ENCODE measurements around the gene ST8SIA2.

ST8SIA2 gene

DNA sequence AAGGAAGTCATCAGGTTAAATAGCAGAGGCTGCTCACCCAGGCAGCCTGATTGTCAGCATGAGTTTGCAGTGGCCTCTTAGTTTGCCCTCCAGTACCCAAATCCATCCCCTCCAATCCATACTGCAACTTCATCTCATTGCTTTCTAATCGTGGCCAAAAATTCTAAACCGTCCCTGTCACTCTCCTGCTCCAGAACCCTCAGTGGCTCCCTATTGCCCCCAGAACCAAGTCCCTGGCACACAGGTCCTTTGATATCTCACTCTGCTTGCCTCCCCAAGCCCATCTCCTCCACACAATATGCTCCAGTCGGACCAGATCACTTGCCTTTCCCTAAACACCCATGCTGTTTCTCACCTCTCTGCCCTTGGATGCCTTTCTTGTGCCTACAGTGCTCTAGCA is 49.7 kb downstream of the ST8SIA2 start:
- Histone ChIP-seq H3K4me3 (ENCODE audit: low read length) (no peak overlapping the region), H3K36me3 (ENCODE audit: insufficient read depth, low read length) (peaks cover 2% of the 10 kb centered on the region; the same call in 1 of the 2 replicates), H3K4me1 (ENCODE audit: insufficient read depth, low read length) (no peaks in the 10 kb centered on the region), H3K27me3 (ENCODE audit: insufficient read depth, low read length) (no peaks in the 10 kb centered on the region), H3K27ac (ENCODE audit: low read depth, low read length) (no peak overlapping the region), H3K9me3 (ENCODE audit: insufficient read depth, low read depth, low read length) (no peaks in the 10 kb centered on the region), H3K9ac (ENCODE audit: low read depth, low read length) (no peak overlapping the region)
- WGBS, result 96% methylated on average over 3 of the region's 3 CpGs

GRCh38 chr15:92444631-92445030 is 51.0 kb downstream of the ST8SIA2 start:
- Histone ChIP-seq H3K4me3 (ENCODE audit: low read length) (no peak overlapping the region), H3K9me3 (ENCODE audit: insufficient read depth, low read depth, low read length) (no peaks in the 10 kb centered on the region), H3K27me3 (ENCODE audit: insufficient read depth, low read length) (no peaks in the 10 kb centered on the region), H3K9ac (ENCODE audit: low read depth, low read length) (no peak overlapping the region), H3K4me1 (ENCODE audit: insufficient read depth, low read length) (no peaks in the 10 kb centered on the region), H3K27ac (ENCODE audit: low read depth, low read length) (no peak overlapping the region), H3K36me3 (ENCODE audit: insufficient read depth, low read length) (peaks cover 2% of the 10 kb centered on the region; the same call in 1 of the 2 replicates)
- 92% methylated on average over 21 of the region's 21 CpGs for WGBS

GRCh38 chr15:92448370-92448769 is 54.7 kb downstream of the ST8SIA2 start:
- no peak overlapping the region for H3K9ac ChIP-seq (ENCODE audit: low read depth, low read length)
- no peak overlapping the region for H3K4me3 ChIP-seq (ENCODE audit: low read length)
- H3K9me3 ChIP-seq (ENCODE audit: insufficient read depth, low read depth, low read length), result no peaks in the 10 kb centered on the region
- WGBS, result 96% methylated on average over 6 of the region's 6 CpGs
- H3K4me1 ChIP-seq (ENCODE audit: insufficient read depth, low read length), result no peaks in the 10 kb centered on the region
- H3K36me3 ChIP-seq (ENCODE audit: insufficient read depth, low read length), result peaks cover 2% of the 10 kb centered on the region; the same call in 1 of the 2 replicates
- no peak overlapping the region for H3K27ac ChIP-seq (ENCODE audit: low read depth, low read length)
- H3K27me3 ChIP-seq (ENCODE audit: insufficient read depth, low read length), result no peaks in the 10 kb centered on the region

GRCh38 chr15:92449476-92449875 is 55.8 kb downstream of the ST8SIA2 start:
- H3K27ac ChIP-seq (ENCODE audit: low read depth, low read length), result no peak overlapping the region
- H3K36me3 ChIP-seq (ENCODE audit: insufficient read depth, low read length), result peaks cover 2% of the 10 kb centered on the region; the same call in 1 of the 2 replicates
- H3K27me3 ChIP-seq (ENCODE audit: insufficient read depth, low read length), result no peaks in the 10 kb centered on the region
- no peaks in the 10 kb centered on the region for H3K4me1 ChIP-seq (ENCODE audit: insufficient read depth, low read length)
- no peaks in the 10 kb centered on the region for H3K9me3 ChIP-seq (ENCODE audit: insufficient read depth, low read depth, low read length)
- no peak overlapping the region for H3K9ac ChIP-seq (ENCODE audit: low read depth, low read length)
- H3K4me3 ChIP-seq (ENCODE audit: low read length), result no peak overlapping the region
- WGBS, result 80% methylated on average over 2 of the region's 2 CpGs

DNA sequence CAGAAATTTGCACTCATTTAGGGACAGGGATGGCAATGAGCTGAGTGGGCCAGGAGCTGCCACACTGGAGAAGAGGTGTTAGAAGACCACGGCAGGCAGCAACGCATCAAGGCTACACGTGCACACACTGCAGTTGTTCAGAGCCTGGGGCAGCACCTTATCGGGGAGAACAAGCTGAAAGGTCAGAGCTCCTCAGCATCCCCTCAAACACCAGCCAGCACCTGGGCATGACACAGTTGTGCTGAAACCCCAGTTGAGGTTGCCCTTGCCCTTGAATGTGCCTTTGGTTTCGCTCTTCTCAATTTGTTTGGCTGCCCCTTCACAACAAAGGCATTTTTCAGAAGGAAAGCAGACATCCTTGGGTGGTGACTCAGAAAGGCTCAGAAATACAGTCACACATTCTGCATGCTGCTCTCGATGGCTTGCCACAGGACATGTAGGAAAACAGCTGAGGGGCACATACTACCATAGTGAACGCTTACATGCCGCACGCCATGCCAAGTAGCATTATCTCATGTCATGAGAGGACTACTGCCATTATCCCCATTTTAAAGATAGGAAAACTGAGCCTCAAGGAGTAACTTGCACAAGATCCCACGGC is 57.6 kb downstream of the ST8SIA2 start:
- Histone ChIP-seq H3K9me3 (ENCODE audit: insufficient read depth, low read depth, low read length) (no peaks in the 10 kb centered on the region), H3K9ac (ENCODE audit: low read depth, low read length) (no peak overlapping the region), H3K27me3 (ENCODE audit: insufficient read depth, low read length) (no peaks in the 10 kb centered on the region), H3K4me1 (ENCODE audit: insufficient read depth, low read length) (no peaks in the 10 kb centered on the region), H3K27ac (ENCODE audit: low read depth, low read length) (no peak overlapping the region), H3K4me3 (ENCODE audit: low read length) (no peak overlapping the region), H3K36me3 (ENCODE audit: insufficient read depth, low read length) (no peaks in the 10 kb centered on the region; the same call in 1 of the 2 replicates)
- WGBS, result 93% methylated on average over 10 of the region's 10 CpGs

DNA sequence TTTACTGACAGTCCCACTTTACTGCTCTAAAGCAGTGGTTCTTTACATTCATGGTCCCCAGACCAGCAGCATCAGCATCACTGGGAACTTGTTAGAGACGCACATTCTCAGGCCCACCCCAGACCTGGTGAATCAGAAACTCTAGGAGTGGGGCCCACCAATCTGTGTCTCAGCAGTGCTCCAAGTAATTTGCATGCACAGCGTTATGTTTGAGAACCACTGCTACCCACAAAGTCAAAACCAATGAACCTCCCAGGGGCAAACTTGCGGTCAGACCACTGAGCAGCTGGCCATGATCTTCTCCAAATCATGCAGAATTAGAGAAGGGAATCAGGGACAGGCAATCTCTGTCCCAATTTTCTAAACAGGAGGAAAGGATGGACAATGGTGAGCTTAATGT is 58.5 kb downstream of the ST8SIA2 start:
- 78% methylated on average over 3 of the region's 3 CpGs for WGBS
- no peaks in the 10 kb centered on the region for H3K27me3 ChIP-seq (ENCODE audit: insufficient read depth, low read length)
- H3K4me1 ChIP-seq (ENCODE audit: insufficient read depth, low read length), result no peaks in the 10 kb centered on the region
- H3K4me3 ChIP-seq (ENCODE audit: low read length), result no peak overlapping the region
- no peak overlapping the region for H3K9ac ChIP-seq (ENCODE audit: low read depth, low read length)
- no peak overlapping the region for H3K27ac ChIP-seq (ENCODE audit: low read depth, low read length)
- H3K9me3 ChIP-seq (ENCODE audit: insufficient read depth, low read depth, low read length), result no peaks in the 10 kb centered on the region
- no peaks in the 10 kb centered on the region; the same call in 1 of the 2 replicates for H3K36me3 ChIP-seq (ENCODE audit: insufficient read depth, low read length)

- no peak overlapping the region for H3K9ac ChIP-seq (ENCODE audit: low read depth, low read length)
- H3K4me3 ChIP-seq (ENCODE audit: low read length), result no peak overlapping the region
- no peaks in the 10 kb centered on the region for H3K4me1 ChIP-seq (ENCODE audit: insufficient read depth, low read length)
- no peaks in the 10 kb centered on the region for H3K27me3 ChIP-seq (ENCODE audit: insufficient read depth, low read length)
- H3K36me3 ChIP-seq (ENCODE audit: insufficient read depth, low read length), result no peaks in the 10 kb centered on the region; the same call in 1 of the 2 replicates
- WGBS, result 63% methylated on average over 3 of the region's 3 CpGs
- H3K9me3 ChIP-seq (ENCODE audit: insufficient read depth, low read depth, low read length), result no peaks in the 10 kb centered on the region
- H3K27ac ChIP-seq (ENCODE audit: low read depth, low read length), result no peak overlapping the region
These were observed 59.9 kb downstream of the ST8SIA2 start for GRCh38 chr15:92453607-92454006.

GRCh38 chr15:92454555-92455105 is 60.9 kb downstream of the ST8SIA2 start:
- Histone ChIP-seq H3K36me3 (ENCODE audit: insufficient read depth, low read length) (no peaks in the 10 kb centered on the region; the same call in 1 of the 2 replicates), H3K27ac (ENCODE audit: low read depth, low read length) (no peak overlapping the region), H3K9ac (ENCODE audit: low read depth, low read length) (no peak overlapping the region), H3K27me3 (ENCODE audit: insufficient read depth, low read length) (no peaks in the 10 kb centered on the region), H3K4me3 (ENCODE audit: low read length) (no peak overlapping the region), H3K9me3 (ENCODE audit: insufficient read depth, low read depth, low read length) (no peaks in the 10 kb centered on the region), H3K4me1 (ENCODE audit: insufficient read depth, low read length) (no peaks in the 10 kb centered on the region)
- WGBS, result 92% methylated on average over 7 of the region's 7 CpGs

DNA sequence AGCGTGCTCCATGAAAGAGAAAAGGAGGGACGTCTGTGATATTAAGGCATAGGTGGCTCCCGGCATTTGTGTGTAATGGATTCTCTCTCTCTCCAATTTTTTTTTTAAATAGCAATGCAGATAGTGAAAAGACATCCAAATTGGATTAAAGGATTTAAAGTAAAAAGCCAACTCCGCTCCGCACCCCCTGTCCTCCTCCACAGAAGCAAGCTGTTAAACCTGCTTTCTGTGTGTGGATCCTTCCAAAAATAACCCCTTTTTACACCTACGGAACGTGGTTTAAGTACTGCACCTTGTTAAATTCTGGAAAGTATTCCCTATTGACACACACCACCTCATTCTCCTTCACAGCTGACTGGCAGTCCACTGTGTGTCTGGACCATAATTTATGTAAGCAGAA is 61.6 kb downstream of the ST8SIA2 start:
- H3K4me1 ChIP-seq (ENCODE audit: insufficient read depth, low read length), result no peaks in the 10 kb centered on the region
- H3K9me3 ChIP-seq (ENCODE audit: insufficient read depth, low read depth, low read length), result no peaks in the 10 kb centered on the region
- no peak overlapping the region for H3K27ac ChIP-seq (ENCODE audit: low read depth, low read length)
- no peak overlapping the region for H3K9ac ChIP-seq (ENCODE audit: low read depth, low read length)
- no peaks in the 10 kb centered on the region for H3K27me3 ChIP-seq (ENCODE audit: insufficient read depth, low read length)
- H3K36me3 ChIP-seq (ENCODE audit: insufficient read depth, low read length), result no peaks in the 10 kb centered on the region; the same call in 1 of the 2 replicates
- 96% methylated on average over 6 of the region's 7 CpGs for WGBS
- H3K4me3 ChIP-seq (ENCODE audit: low read length), result no peak overlapping the region

- Histone ChIP-seq H3K9ac (ENCODE audit: low read depth, low read length) (no peak overlapping the region), H3K4me1 (ENCODE audit: insufficient read depth, low read length) (no peaks in the 10 kb centered on the region), H3K27ac (ENCODE audit: low read depth, low read length) (no peak overlapping the region), H3K27me3 (ENCODE audit: insufficient read depth, low read length) (no peaks in the 10 kb centered on the region), H3K9me3 (ENCODE audit: insufficient read depth, low read depth, low read length) (no peaks in the 10 kb centered on the region), H3K36me3 (ENCODE audit: insufficient read depth, low read length) (no peaks in the 10 kb centered on the region), H3K4me3 (ENCODE audit: low read length) (no peak overlapping the region)
- 95% methylated on average over 13 of the region's 13 CpGs for WGBS
These were observed 63.9 kb downstream of the ST8SIA2 start for GRCh38 chr15:92457471-92458041.

DNA sequence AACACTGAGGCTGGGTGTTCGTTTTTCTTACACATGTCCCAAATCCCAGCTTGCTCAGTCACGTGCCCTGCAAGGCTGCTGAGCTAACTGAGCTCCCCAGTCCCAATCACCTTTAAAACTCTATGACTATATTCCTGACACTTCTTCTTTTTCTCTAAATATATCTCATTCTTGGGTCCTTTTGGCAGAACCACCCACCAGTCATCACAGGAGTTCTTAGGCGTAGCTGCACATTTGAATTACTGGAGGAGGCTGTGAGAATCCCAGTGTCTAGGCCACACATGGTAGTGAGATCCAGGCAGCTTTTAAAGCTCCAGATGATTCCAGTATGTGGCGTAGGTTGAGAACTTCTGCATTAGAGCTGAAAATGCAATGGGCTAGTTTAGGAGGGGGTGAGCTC is 66.3 kb downstream of the ST8SIA2 start:
- H3K9ac ChIP-seq (ENCODE audit: low read depth, low read length), result no peak overlapping the region
- H3K27ac ChIP-seq (ENCODE audit: low read depth, low read length), result no peak overlapping the region
- H3K36me3 ChIP-seq (ENCODE audit: insufficient read depth, low read length), result peaks cover 2% of the 10 kb centered on the region; the same call in 1 of the 2 replicates
- H3K27me3 ChIP-seq (ENCODE audit: insufficient read depth, low read length), result no peaks in the 10 kb centered on the region
- 94% methylated on average over 4 of the region's 4 CpGs for WGBS
- no peaks in the 10 kb centered on the region for H3K4me1 ChIP-seq (ENCODE audit: insufficient read depth, low read length)
- H3K4me3 ChIP-seq (ENCODE audit: low read length), result no peak overlapping the region
- H3K9me3 ChIP-seq (ENCODE audit: insufficient read depth, low read depth, low read length), result no peaks in the 10 kb centered on the region
